GM18508 (cell line): Measurements from ENCODE around the gene UPK2.

Source experiments
- ATAC-seq: cut with Tn5 transposase; IDR thresholded peaks from one replicate; pipeline ENCODE4 v1.9.1; 2021; ENCODE audit warnings: moderate number of reproducible peaks; ENCODE audit not compliant: insufficient read depth, unreplicated experiment

UPK2 gene

GRCh38 chr11:118956094-118956846, at the start of gene UPK2:
Gene UPK2, plus strand, starts transcription at chr11:118956298. Its CDS starts 53 bp downstream, at chr11:118956351.
- ATAC-seq = no peak

- no peak for ATAC-seq
Measured at GRCh38 chr11:118907051-118908042, 48.8 kb upstream of the UPK2 start.

DNA sequence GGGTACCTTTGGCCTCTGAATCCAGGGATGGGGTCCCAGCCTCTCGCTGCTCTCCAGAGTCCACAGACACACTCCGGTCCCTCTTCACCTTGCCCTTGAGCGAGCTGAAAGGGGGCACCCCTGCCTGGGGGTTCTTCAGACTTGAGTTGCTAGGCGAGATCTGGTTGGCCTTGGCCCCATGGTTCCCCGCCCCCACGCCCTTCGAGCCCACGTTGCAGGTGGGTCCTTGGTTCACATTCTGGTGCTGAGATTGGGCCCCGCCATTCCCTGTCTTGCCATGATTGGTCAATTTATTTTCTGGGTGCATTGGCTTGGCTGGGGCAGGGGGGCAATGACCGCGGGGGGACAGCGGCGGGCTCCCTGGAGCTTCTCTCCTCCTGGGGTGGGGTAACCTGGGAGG, 47.8 kb upstream of the UPK2 start:
- no peak for ATAC-seq

DNA sequence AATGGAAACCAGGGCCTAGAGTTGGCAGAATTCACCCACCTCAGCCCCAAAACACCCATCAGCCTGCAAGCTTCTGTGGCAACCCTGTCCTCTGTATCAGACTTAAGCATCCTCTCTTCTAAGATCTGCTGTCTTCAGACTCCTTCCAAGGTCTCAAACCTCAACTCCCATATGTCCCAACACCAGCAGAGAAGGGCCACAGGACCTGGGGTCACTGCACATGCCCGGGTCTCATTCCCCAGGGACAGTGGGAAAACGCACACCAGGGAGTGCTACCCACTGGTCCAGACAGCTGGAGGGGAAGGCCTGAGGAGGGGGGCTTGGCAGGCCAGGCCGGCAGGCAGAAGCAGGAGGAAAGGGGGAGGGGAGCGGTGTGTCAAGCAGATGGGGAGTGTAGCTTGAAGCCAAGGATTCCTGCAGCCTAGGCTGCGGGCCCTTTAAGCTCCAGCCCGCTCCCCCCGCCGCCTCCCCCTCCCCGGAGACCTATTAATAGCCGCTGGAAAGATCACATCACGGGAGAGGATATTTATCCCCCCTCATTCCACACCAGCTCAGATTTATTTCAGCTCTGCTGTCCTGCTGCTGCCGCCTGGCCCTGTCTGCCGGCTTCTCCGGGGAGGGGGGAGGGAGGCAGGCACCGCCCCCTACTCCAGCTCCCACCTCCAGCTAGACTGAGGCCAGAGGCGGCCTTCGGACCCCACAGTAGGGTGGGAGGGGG, 47.0 kb upstream of the UPK2 start:
- ATAC-seq = no peak

DNA sequence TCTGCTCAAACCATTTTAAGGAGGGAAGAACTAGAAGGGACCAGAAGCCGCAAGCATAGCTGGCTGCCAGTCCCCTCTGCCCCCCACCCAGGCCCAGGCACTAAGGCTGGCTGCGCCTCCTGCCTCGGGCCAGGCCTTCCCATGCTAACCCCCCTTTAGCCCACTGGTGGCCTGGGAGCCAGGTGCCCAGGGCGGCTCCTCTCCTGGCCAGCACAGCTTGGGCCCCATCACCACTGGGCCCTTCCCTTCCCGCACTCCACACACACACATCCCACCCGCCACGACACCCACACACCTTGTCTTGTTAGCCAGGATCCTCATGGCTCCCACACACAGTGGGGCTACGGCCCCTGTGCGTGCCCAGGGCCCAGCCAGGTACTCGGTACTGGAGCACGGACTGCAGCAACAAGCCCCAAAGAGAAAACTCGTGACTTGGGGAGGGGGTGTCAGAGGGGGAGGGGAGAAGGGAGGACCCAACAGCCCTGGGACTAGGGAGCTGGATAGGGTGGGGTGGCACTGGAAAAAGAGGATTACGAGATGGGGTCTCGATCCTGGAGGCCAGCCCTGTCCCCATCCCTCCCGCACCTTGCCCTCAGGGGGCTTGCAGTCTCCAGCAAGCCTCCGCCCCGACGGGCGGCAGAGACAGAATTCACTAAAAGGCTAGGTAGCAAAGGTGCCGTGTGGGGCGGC, 46.3 kb upstream of the UPK2 start:
- no peak for ATAC-seq

GRCh38 chr11:118910309-118911112, 45.6 kb upstream of the UPK2 start:
- ATAC-seq = no peak

DNA sequence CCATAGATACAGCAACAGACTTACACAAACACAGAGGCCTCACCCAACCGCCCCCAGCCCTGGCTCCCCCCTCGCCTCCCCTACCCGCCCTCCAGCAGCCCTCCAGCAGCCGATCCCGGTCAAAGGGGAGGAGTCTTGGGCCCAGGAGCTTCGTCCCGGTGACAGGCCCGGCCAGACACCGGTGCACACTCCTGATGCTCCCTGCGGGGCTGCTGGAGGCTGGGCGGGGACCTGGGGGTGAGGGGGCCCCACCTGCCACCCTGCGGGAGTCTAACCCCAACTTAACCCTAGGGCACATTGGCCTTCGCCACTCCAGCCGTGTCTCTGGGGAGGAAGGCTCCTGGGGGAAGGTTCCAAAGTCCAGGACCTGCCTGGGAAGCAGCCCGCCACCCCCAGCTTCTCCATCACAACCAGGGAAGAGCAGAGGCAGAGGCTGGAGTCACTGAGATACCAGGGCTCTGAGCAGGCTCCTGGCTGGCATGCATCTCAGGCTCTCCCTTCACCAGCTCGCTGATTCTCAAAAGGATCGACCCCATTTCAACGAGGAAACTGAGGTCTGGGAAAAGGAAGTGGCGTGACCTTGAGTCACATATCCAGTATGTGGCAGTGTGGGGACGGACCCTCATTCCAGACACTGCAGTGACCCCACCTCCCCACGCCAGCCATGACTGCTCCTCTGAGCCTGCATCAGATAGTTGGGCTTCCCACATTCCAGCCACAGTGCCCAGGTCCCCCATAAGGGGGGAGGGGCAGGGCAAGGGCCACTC, 44.8 kb upstream of the UPK2 start:
- no peak for ATAC-seq

- no peak for ATAC-seq
Measured at GRCh38 chr11:118911880-118912741, 44.0 kb upstream of the UPK2 start.

DNA sequence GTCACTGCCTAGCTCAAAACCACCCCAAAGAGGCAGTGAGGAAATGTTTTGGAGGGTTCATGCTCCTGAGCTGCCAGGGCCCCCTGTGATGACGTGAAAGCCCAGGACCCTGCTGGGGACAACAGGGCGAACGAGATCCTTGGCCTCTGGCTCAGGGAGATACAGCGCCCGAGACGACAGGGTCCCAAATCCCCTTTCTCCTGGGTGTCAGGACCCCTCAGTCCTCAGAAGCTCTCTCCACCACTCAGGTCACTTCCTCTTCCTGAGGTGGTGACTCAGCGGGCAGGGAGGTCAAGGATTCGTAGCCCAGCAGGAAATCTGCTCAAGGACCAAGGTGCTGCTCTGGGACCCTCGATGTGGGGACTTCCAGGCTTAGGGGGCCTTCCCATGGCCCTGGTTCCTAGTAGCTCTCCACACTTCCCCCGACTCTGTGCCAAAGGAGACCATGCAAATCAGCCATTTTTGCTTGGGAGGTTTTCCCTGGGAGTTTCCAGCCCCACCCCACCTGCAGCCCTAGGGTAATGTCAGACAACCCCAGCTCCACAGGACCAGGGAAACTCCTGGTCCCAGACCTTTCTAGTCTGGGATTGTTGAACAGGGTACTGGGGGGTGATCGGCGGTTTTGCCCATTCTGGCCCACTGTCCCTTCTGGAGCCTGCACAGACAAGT, 43.2 kb upstream of the UPK2 start:
- ATAC-seq = no peak

GRCh38 chr11:118913411-118914125, 42.5 kb upstream of the UPK2 start:
- ATAC-seq = no peak

DNA sequence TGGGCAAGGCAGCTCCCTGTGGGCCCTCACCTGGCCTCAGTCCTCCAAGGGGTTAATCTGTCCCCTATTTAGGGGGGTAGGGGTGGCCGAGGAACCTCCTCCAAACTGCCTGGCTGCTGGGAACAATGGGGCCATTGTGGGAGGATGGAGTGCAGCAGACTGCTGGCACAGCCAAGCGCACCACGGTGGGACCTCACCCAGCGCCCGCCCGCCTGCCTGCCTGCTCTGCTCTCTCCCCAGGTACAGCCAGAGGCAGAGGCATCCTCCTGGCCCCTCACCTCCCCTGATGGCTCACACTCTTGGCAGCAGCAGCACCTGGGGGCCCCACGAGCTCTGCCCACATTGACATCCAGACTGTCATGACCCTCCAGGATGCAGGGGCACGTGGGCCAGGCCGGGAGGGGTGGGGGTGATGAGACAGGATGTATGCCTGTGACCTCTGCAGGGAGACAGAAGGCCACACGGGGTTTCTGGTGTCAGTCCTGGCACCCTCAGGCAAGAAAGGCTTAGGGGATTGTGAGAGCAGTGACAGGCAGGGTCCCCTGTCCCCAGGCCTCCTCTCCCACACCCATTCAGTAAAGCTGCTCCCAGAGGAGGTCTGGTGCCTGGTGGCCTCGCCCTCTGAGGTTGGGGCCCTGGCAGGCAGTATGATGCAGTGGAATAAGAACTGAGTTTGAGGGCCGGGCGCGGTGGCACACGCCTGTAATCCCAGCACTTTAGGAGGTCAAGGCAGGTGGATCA, 41.8 kb upstream of the UPK2 start:
- ATAC-seq = no peak

DNA sequence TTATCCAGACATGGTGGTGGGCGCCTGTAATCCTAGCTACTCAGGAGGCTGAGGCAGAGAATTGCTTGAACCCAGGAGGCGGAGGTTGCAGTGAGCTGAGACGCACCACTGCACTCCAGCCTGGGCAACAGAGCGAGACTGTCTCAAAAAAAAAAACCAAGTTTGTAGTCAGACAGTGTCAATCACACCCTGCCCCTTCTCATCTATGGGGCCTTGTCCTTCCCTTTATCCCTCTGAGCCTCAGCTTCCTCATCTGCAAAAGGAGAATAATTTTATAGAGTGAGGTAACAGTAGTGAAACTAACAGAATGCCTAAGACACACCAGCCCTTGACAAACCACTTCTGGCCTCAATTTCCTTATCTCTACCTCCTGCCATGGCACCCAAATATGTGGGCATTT, 41.1 kb upstream of the UPK2 start:
- ATAC-seq = no peak

DNA sequence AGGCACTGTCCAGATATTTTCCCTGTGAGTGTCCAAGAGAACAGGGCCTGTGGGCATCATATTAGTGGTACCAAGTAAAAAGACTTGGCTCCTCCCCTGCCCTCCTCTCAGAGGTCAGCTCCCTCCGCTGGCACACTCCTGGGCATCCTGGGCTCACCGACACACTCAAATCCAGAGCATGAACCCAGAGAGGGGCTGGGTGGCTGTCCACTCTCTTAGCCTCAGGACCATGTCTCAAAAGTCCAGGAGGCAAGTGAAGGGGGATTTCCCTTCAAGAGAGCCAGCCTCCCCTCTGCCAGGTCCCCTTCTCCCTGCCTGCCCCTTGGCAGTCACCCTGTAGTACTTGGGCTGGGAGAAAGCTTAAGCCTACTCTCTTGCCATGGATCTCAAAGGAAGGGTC, 40.7 kb upstream of the UPK2 start:
- no peak for ATAC-seq

GRCh38 chr11:118915941-118916841, 39.9 kb upstream of the UPK2 start:
- ATAC-seq = no peak

GRCh38 chr11:118916842-118917388, 39.2 kb upstream of the UPK2 start:
- no peak for ATAC-seq
